ENCODE data around the gene NOX4.
"Not testable (repeated sequence)": the region's sequence is repeated elsewhere in the genome, so short reads cannot be mapped to it uniquely, and the experiment has no call there.

- not testable (repeated sequence) for TF ChIP-seq CTCF (IDR thresholded peaks at IDR 0.05); ZNF512 (CRISPR knock-in tag; IDR thresholded peaks at IDR 0.05; ENCODE audit: borderline replicate concordance); ZNF281 (CRISPR knock-in tag; IDR thresholded peaks at IDR 0.05); EMX1 (CRISPR knock-in tag; IDR thresholded peaks at IDR 0.05); MAX (CRISPR knock-in tag; IDR thresholded peaks at IDR 0.05); NR3C1 (CRISPR knock-in tag; conservative IDR thresholded peaks at IDR 0.05; ENCODE audit: low read depth); ATF3 (CRISPR knock-in tag; conservative IDR thresholded peaks at IDR 0.05); JUN (CRISPR knock-in tag; IDR thresholded peaks at IDR 0.05); ZBTB43 (CRISPR knock-in tag; IDR thresholded peaks at IDR 0.05); ETV6 (CRISPR knock-in tag; IDR thresholded peaks at IDR 0.05); SMAD3 (CRISPR knock-in tag; IDR thresholded peaks at IDR 0.05; ENCODE audit: borderline replicate concordance); TEAD4 (CRISPR knock-in tag; IDR thresholded peaks at IDR 0.05); ELF4 (CRISPR knock-in tag; IDR thresholded peaks at IDR 0.05; ENCODE audit: low read depth)
Measured at GRCh38 chr11:89411112-89411511, 80.1 kb downstream of the NOX4 start.
